AG09309 (cell line): Measurements from ENCODE around the gene SLC4A4.

Source experiments
- DNase-seq: peaks from one replicate; pipeline ENCODE4 v3.0.0-alpha.2; 2010; ENCODE audit warnings: low read depth
- H3K4me3 ChIP-seq: 2 replicates; pipeline ENCODE4 v1.5.1; 2011; ENCODE audit warnings: mild to moderate bottlenecking, low read depth, low read length, moderate library complexity; ENCODE audit not compliant: control insufficient read depth
- TF ChIP-seq, protein P1 (sequence below): IDR thresholded peaks from 2 replicates; pipeline ENCODE4 v1.5.1; 2011; ENCODE audit warnings: mild to moderate bottlenecking, low read depth, low read length, inconsistent platforms; ENCODE audit not compliant: insufficient read depth, control insufficient read depth; ENCODE audit errors: missing control alignments

The SLC4A4 gene

DNA sequence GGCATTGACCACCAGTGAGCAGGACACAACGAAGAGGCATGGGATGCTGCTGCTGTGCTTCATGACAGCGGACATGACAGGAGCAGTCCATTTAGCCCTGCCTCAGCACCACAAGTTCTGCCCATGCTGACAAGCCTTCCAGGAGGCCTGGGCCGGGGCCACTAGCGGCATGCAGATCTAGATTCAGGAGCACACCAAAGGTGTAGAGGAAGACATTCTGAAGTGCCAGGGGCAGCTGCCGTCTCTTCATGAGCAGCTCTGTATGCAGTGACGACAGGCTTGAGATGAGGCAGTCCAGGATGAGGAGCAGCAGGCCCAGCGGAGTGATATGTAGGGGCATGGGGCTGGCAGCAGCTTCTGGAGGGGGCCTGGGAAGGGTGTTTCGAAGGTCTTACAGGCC lies 38.5 kb upstream of the SLC4A4 start:
- no peak for DNase-seq
- TF ChIP-seq, protein P1, sequence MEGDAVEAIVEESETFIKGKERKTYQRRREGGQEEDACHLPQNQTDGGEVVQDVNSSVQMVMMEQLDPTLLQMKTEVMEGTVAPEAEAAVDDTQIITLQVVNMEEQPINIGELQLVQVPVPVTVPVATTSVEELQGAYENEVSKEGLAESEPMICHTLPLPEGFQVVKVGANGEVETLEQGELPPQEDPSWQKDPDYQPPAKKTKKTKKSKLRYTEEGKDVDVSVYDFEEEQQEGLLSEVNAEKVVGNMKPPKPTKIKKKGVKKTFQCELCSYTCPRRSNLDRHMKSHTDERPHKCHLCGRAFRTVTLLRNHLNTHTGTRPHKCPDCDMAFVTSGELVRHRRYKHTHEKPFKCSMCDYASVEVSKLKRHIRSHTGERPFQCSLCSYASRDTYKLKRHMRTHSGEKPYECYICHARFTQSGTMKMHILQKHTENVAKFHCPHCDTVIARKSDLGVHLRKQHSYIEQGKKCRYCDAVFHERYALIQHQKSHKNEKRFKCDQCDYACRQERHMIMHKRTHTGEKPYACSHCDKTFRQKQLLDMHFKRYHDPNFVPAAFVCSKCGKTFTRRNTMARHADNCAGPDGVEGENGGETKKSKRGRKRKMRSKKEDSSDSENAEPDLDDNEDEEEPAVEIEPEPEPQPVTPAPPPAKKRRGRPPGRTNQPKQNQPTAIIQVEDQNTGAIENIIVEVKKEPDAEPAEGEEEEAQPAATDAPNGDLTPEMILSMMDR: no peak
- H3K4me3 ChIP-seq: no peak overlapping the region

- TF ChIP-seq, protein P1: no peak
- no peak for DNase-seq
Observed at GRCh38 chr4:71300964-71301363, 37.9 kb upstream of the SLC4A4 start.

GRCh38 chr4:71303287-71303686 lies 35.5 kb upstream of the SLC4A4 start:
- TF ChIP-seq, protein P1: no peak
- DNase-seq: no peak
- H3K4me3 ChIP-seq: no peak overlapping the region

More at GRCh38 chr4:71300964-71301363, 37.9 kb upstream of the SLC4A4 start:
- no peak overlapping the region for H3K4me3 ChIP-seq

DNA sequence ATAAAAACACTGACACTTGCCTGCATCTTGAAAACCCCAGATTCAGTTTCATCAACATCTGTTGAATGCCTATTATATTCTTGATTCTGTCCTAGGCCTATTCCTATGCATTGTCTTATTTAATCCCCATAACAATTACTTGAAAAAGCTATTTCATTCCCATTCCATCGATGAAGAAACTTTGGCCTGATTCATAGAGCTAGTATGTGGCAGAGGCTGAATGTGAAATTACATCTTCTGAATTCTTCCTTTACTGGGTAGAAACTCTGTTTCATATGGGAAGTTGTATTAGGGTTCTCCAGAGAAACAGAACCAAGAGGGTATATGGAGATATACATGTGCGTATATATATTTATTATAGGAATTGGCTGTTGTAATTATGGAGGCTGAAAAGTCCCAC lies 35.0 kb upstream of the SLC4A4 start:
- DNase-seq: no peak
- H3K4me3 ChIP-seq: no peak overlapping the region
- TF ChIP-seq, protein P1: no peak

DNA sequence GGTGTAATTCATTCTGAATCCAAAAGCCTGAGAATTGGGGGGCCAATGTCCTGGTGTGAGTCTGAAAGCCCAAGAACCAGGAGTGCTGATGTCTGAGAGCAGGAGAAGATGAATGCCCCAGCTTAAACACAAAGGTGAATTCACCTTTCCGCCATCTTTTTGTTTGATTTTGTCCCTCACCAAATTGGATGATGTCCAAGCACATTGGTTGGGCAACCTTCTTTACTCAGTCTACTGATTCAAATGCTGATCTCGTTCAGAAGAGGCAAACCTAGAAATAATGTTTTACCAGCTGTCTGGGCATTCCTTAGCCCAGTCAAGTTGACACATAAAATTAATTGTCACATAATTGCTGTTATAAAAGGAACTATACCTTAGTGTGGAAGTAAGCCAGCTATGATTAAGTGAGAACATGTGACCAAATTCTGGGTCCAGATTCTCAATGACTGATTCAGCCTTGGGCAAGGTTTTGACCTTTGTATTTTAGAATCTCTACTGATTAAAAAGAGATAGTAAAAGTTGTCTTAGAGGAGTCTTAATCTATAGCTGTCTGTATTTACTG lies 34.5 kb upstream of the SLC4A4 start:
- DNase-seq: no peak
- TF ChIP-seq, protein P1: no peak
- H3K4me3 ChIP-seq: no peak overlapping the region

DNA sequence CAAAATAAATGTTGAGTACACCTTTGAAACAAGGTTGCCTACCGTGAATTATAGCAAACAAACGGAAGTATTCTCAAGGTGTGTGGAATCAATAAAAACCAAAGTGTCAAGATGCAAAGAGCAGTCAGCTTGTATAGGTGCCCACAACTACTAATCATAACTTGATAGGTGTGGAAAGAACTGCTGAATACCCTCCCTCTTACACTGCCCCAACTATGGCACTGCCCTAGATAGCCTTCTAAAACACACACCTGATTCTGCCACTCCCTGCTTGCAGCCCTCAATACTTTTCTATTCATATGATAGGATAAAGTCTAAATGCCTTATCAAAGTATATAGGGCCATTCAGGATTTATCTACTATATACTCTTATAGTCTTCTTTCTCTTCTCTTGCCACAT lies 31.1 kb upstream of the SLC4A4 start:
- DNase-seq: no peak
- TF ChIP-seq, protein P1: no peak
- H3K4me3 ChIP-seq: no peak overlapping the region

DNA sequence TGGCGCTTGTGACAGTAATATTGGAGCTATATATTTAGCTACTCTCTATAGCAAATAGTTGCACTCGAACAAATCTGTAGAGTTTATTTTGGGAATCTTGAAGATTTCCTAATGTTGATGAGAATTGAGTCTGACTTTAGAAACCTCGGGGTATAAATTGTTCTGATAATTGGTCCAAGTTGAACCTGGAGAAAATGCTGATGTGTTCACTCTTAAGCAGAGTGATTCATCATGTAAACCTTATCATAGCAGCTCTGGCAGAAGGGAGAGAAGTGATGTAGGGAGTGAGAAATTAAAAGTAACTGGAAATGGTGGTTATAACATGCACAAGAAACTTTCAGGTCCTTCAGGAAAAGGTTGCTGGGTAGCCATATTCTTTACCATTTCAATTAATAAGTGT lies 16.4 kb upstream of the SLC4A4 start:
- TF ChIP-seq, protein P1: no peak
- no peak for DNase-seq
- no peak overlapping the region for H3K4me3 ChIP-seq
